ENCODE results near the gene TEKT2. TPM values are rescaled to one million over a fixed set of nuclear protein-coding genes. Genes with fewer than 3 reads are reported as not detected.
A peak's percentile ranks its signal among the peaks of the same experiment; 100 is the strongest.

TEKT2 gene
- total and polyA plus RNA-seq, 7 donors, result 0.19 to 0.33 TPM; not detected in 5

DNA sequence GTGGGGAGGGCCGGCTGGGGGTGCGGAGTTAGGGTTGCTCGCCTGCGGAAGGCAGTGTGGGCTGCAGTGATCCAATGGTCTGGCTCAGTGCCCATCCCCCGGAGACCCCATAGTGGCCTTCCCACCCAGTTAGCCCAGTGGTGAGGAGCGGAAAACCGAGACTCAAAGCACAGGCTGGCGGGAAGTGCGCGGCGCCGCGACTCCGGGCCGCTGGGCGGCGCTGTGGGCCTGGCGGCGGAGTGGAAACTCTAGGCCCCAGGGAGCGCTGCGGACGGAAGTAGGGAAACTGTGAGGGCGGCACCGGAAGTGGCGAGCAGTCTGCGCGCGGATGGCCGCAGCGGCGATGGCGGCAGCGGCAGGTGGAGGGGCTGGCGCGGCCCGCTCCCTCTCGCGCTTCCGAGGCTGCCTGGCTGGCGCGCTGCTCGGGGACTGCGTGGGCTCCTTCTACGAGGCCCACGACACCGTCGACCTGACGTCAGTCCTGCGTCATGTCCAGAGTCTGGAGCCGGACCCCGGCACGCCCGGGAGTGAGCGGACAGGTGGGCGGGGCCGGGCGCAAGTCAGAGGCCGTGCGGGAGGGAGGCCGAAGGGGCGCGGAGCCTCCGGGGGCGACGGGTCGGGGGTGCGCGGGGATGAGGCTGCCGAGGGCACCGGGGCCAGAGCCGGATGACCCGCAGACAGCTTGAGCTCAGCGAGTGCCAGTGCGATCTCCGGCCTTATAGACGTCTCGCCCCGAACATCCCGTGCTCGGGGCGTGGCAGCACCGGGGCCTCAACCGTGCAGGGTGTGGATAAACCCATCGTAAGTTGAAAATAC is 4.9 kb downstream of the TEKT2 start, which contains the start of gene ADPRS:
Gene ADPRS (plus strand): TSS at position 316 of the 816 bp plus-strand sequence. CDS start 13 bp downstream, at position 329.
- 1% methylated on average over 84 of the region's 84 CpGs for WGBS, 2 donors
- H3K4me1 ChIP-seq, result peaks cover 0 to 42% (median 33%) of the 10 kb centered on the region in 4 donors

DNA sequence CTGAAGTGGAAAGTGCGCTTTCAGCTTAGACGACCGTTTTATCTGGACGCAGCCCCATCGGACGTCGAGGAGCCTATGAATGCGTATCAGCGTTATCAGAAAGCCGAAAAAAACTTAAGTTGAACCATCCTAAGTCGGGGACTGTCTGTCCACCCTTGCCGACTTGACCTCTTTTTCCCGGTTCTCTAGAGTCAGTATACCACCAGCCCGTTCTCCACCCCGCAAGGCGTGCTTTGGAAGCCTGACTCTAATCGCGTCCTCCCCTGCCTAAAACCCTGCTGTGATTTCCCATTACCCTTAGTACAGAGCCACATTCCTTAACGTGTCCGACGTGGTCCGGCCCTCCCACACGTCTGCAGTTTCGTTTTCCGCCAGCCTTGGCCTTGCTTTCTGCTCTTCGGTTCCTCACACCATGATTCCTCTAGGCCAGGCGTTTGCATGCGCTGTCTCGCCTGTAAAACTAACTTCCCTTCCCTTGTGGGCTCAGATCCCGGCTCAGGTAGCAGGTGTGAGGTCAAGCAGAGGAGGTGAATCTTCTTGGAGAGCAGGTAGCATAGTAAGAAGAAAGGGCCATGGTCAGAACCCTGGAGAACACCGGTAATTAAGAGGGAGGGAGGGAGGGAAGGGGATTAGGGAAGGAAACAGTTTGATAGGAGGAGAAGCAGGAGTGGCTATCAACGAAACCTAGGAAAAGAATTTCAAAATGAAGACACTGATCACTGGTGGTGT is 5.7 kb downstream of the TEKT2 start:
- 4 to 5% methylated on average over 32 of the region's 32 CpGs for WGBS, 2 donors

More for the DNA sequence above, 4.9 kb downstream of the TEKT2 start, which contains the start of gene ADPRS:
- peak within 1 kb of the TSS; percentile 86 to 96 (median 94) for H3K4me3 ChIP-seq
- peaks cover 0 to 9% (median 0%) of the 10 kb centered on the region in 3 donors for H3K27me3 ChIP-seq
- TF ChIP-seq CTCF (IDR thresholded peaks at IDR 0.05) (peak; percentile 99), POLR2AphosphoS5 (IDR thresholded peaks at IDR 0.05) (peak; percentile 92 to 98 (median 95)), EP300 (IDR thresholded peaks at IDR 0.05) (peak in 1 of 4 donors; percentile 49), POLR2A (IDR thresholded peaks at IDR 0.05) (peak; percentile 70 to 85)
- no peaks in the 10 kb centered on the region for H3K9me3 ChIP-seq
- intact Hi-C loops (cut with DNase I), result loop anchor here (5.0 kb wide), 1 partner anchor 156 kb away; the partner anchor contains the start of gene AGO3
- peak; percentile 94 for DNase-seq
- peaks cover 13 to 29% (median 22%) of the 10 kb centered on the region in 4 donors for H3K36me3 ChIP-seq
- peak within 1 kb of the TSS; percentile 88 to 92 (median 90) for H3K27ac ChIP-seq

GRCh38 chr1:36091141-36091540 is 7.2 kb downstream of the TEKT2 start:
- intact Hi-C loops (cut with DNase I), result no loop called here
- no peaks in the 10 kb centered on the region for H3K9me3 ChIP-seq
- no peak overlapping the region for H3K4me3 ChIP-seq
- 93 to 97% methylated on average over 4 of the region's 4 CpGs for WGBS, 2 donors
- peaks cover 0 to 32% (median 22%) of the 10 kb centered on the region in 4 donors for H3K4me1 ChIP-seq
- H3K36me3 ChIP-seq, result peaks cover 13 to 51% (median 31%) of the 10 kb centered on the region in 4 donors
- no peaks in the 10 kb centered on the region for H3K27me3 ChIP-seq
- DNase-seq, result peak; percentile 35
- H3K27ac ChIP-seq, result no peak overlapping the region
- no peak for TF ChIP-seq POLR2A (IDR thresholded peaks at IDR 0.05)
- no peak for TF ChIP-seq CTCF (IDR thresholded peaks at IDR 0.05)
- TF ChIP-seq POLR2AphosphoS5 (IDR thresholded peaks at IDR 0.05), result no peak
- no peak for TF ChIP-seq EP300 (IDR thresholded peaks at IDR 0.05)

More for the DNA sequence above, 5.7 kb downstream of the TEKT2 start:
- peak overlapping the region; percentile 88 to 92 (median 90) for H3K27ac ChIP-seq
- TF ChIP-seq POLR2AphosphoS5 (IDR thresholded peaks at IDR 0.05), result no peak
- TF ChIP-seq EP300 (IDR thresholded peaks at IDR 0.05), result no peak
- TF ChIP-seq POLR2A (IDR thresholded peaks at IDR 0.05), result no peak
- no peak for TF ChIP-seq CTCF (IDR thresholded peaks at IDR 0.05)
- H3K9me3 ChIP-seq, result no peaks in the 10 kb centered on the region
- peak; percentile 42 for DNase-seq
- peaks cover 13 to 37% (median 29%) of the 10 kb centered on the region in 4 donors for H3K36me3 ChIP-seq
- peak overlapping the region; percentile 86 to 96 (median 94) for H3K4me3 ChIP-seq
- peaks cover 0 to 35% (median 25%) of the 10 kb centered on the region in 4 donors for H3K4me1 ChIP-seq
- intact Hi-C loops (cut with DNase I), result loop anchor here (5.0 kb wide), 1 partner anchor 157 kb away; the partner anchor contains the start of gene AGO3
- peaks cover 0 to under 1% (median 0%) of the 10 kb centered on the region in 3 donors for H3K27me3 ChIP-seq

DNA sequence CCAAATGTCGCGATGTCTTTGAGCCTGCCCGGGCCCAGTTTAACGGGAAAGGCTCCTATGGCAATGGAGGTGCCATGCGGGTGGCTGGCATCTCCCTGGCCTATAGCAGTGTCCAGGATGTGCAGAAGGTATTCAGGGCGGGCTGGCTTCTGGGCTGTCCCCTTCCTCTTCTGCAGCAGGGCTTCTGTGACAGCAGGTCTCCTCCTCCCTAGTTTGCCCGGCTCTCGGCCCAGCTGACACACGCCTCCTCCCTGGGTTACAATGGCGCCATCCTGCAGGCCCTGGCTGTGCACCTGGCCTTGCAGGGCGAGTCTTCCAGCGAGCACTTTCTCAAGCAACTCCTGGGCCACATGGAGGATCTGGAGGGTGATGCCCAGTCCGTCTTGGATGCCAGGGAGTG is 7.8 kb downstream of the TEKT2 start:
- Histone ChIP-seq H3K4me3 (no peak overlapping the region), H3K9me3 (no peaks in the 10 kb centered on the region), H3K27ac (no peak overlapping the region), H3K36me3 (peaks cover 13 to 56% (median 31%) of the 10 kb centered on the region in 4 donors), H3K27me3 (no peaks in the 10 kb centered on the region), H3K4me1 (peaks cover 0 to 32% (median 22%) of the 10 kb centered on the region in 4 donors)
- peak; percentile 50 for DNase-seq
- WGBS, 2 donors, result 93 to 94% methylated on average over 13 of the region's 13 CpGs
- TF ChIP-seq EP300 (IDR thresholded peaks at IDR 0.05) (no peak), CTCF (IDR thresholded peaks at IDR 0.05) (no peak), POLR2A (IDR thresholded peaks at IDR 0.05) (no peak), POLR2AphosphoS5 (IDR thresholded peaks at IDR 0.05) (no peak)
- intact Hi-C loops (cut with DNase I), result no loop called here
